ENCODE measurements around the gene SOCS1.

The SOCS1 gene

DNA sequence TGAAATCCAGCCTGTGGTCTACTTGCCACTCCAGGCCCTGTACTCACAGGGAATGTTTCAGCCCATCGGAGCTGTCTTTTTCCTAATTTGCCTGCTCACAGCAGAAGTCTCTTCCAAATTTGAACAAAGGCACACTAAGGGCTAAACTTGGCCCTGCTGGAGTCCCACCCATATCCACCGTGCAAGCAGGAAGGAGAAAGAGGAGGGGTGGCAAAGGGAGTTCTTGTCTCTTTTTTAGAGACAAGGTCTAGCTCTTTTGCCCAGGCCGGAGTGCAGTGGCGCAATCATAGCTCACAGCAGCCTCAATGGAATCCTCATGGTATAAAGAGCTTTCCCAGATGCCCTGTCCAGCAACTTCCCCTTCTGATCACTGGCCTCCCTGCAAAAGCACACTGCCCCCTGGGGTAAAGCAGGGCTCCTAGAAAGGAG lies 27.8 kb upstream of the SOCS1 start:
- DNase-seq, result no peak

DNA sequence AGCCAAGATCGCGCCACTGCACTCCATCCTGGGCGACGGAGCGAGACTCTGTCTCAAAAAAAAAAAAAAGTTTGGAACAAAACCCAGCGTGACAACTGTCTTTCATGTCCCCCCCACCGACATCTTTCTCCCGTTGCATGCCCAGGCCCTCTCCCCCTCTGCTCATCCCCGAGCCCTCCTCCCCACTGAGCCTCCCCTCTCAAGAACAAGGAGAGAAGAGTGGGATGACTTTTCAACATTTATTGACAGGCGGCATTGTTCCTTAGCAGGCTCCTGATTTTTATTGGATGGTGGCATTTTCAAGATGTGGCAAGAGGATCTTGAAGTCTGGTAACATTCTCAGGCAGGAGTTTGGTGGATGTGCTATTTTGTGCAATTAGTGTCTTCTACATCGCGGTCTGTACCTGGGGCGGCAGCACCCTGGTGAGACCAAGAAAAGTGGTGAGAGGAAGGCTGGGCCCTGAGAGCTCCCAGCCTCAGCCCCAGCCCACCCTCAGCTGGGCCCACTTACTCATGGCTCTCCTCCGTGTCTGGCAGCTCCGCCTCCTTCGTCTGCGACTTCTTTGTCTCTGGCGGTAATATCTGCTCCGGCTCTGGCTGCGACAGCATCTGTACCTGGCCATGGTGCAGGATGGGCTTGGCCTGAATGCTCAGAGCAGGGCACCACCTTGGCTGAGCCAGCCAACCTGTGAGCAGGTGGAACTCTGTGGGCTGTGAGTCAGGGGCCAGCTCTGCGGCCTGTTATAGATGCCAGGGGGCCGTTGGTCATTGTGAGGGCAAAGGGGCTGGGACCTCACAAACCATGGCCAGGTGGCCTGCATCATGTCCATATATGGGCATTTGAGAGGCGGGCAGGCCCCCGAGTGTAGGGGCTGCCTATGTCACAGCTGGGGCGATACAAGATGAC lies 24.9 kb upstream of the SOCS1 start, which contains the start of gene PRM1:
PRM1 (minus strand) TSS at position 715 of the 907 bp plus-strand sequence; CDS start at position 623, 92 bp downstream.
- no peak for DNase-seq

DNA sequence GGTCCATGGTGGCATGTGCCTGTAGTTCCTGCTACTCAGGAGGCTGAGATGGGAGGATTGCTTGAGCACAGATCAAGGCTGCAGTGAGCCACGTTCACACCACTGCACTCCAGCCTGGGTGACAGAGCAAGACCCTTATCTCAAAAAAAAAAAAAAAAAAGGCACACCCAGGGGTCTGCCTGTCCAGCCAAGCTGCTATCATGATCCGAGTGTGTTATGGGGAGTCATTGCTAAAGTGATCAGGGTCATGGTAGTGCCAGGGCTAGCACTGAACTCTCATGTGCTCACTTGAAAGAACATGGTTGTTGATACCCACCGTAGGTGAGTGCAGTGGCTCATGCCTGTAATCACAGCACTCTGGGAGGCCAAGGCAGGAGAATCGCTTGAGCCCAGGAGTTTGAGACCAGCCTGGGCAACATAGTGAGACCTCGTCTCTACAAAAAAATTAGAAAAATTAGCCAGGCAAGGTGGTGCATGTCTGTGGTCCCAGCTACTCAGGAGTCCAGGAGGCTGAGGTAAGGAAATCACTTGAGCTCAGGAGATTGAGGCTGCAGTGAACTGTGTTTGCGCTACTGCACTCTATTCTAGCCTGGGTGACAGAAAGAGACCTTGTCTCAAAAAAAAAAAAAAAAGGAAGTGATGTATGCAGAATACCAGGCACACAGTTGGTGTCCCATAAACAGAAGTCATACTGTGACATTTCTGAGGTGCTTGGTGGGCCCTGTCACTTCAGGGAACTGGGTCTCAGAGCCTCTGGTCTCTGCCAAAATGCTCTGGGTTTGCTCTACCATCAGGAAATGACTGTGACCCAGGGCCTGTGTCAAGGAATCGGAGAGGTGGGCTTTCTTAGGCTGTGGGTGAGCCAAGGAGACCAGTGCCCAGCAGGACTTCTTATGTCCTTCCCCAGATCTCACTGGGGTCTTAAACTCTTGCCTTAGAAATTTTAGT lies 23.0 kb upstream of the SOCS1 start:
- no peak for DNase-seq

DNA sequence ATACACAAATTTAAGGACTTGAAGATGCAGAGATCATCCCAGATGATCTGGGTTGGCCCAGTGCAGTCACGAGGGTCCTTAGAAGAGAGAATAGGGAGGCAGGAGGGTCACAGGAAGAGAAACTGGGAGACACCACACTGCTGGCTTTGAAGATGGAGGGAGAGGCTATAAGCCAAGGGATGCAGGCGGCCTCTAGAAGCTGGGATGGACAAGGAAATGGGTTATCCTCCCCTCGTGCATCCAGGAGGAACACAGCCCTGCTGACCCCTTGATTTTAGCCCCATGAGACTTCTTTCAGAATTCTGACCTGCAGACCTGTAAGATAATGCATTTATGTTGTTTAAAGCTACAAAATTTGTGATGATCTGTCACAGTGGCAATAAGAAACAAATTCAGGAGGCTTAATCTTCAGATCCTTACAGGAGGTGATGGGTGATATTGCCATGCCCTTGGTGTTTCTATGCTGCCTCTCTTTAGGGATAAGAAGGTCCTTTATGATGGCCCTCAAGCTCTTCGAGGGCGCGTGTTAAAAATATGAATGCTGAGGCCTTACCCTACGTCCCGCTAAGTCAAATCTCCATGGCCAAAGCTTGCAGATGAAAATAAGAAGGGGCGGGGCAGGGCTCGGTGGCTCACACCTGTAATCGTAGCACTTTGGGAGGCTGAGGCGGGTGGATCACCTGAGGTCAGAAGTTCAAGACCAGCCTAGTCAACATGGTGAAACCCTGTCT lies 21.8 kb upstream of the SOCS1 start:
- DNase-seq, result no peak

DNA sequence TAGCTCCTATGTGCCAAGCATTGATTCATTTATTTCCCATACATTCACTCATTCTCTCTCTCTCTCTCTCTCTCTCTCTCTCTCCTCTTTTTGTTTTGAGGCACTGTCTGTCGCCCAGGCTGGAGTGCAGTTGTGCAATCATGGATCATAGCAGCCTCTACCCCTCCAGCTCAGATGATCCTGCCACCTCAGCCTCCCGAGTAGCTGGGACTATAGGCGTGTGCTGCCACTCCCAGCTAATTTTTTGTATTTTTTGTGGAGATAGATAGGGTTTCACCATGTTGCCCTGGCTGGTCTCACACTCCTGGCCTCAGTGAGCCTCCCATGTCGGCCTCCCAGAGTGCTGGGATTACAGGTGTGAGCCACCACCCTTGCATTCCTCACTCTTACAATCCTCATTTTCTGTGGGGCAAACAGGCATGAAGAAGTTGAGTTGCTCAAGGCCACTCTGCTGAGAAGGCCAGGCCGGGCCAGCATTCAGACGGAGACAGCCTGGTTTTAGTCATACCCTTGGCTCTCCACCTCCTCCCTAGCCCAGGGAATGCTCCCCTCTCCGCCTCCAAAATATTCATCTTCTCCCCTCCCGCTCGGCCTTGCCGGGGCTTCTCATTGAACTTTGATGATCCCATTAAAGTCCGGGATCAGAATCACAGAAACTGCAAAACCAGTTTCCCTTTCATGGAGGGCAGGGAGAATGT lies 21.0 kb upstream of the SOCS1 start:
- no peak for DNase-seq

- no peak for DNase-seq
These were observed 20.3 kb upstream of the SOCS1 start, which contains the start of gene PRM2 for GRCh38 chr16:11276143-11276895. PRM2 (minus strand) TSS chr16:11276480; CDS start chr16:11276370, 110 bp downstream.

- no peak for DNase-seq
These were observed 19.0 kb upstream of the SOCS1 start for GRCh38 chr16:11274964-11275363.

GRCh38 chr16:11273721-11274324 lies 17.8 kb upstream of the SOCS1 start:
- no peak for DNase-seq

GRCh38 chr16:11272921-11273720 lies 17.1 kb upstream of the SOCS1 start, which contains the start of gene PRM3:
PRM3 (minus strand) TSS chr16:11273629; CDS start chr16:11273595, 34 bp downstream.
- DNase-seq, result no peak

- no peak for DNase-seq
These were observed 16.5 kb upstream of the SOCS1 start for GRCh38 chr16:11272484-11272883.

DNA sequence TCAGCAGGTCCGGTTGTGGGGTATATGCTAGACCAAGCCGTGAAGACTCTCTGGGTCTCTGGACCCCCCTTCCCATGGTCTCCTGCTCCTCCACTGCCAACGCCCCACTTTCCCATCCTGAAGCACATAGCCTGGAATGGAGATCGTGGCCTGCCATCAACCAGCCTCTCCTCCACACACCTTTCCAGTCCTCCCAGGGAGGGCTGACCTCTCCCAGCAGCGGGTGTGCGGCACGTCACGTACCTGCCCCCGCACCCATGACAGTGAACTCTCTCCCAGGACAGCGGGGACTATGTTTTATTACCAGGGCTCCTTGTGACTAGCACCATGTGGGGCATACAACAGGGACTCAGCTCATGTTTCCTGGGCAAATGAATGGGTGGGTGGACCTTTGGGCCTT lies 15.6 kb upstream of the SOCS1 start:
- DNase-seq, result no peak

DNA sequence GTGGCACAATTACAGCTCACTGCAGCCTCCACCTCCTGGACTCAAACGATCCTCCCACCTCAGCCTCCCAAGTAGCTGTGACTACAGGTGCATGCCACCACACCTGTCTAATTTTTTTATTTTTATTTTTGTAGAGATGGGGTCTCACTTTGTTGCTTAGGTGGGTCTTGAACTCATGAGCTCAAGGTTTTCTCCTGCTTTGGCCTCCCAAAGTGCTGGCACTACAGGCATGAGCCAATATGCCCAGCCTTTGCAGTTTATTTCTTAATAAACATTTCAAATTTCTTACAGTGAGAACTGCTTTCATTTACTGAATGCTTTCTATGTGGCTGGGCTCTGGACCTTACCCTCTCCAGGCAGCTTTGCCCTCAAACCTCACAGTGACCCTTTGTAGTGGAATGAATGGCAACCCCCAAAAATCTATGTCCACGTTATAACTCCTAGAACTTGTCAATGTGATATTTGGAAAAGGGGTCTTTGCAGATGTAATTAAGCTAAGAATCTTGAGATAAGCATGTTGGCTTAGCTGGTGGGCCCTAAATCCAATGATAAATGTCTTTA lies 14.7 kb upstream of the SOCS1 start:
- DNase-seq, result no peak

- DNase-seq, result no peak
These were observed 12.9 kb upstream of the SOCS1 start, which contains the start of gene TNP2 for GRCh38 chr16:11268921-11269375. TNP2 (minus strand) TSS chr16:11269325; CDS start chr16:11269262, 63 bp downstream.

DNA sequence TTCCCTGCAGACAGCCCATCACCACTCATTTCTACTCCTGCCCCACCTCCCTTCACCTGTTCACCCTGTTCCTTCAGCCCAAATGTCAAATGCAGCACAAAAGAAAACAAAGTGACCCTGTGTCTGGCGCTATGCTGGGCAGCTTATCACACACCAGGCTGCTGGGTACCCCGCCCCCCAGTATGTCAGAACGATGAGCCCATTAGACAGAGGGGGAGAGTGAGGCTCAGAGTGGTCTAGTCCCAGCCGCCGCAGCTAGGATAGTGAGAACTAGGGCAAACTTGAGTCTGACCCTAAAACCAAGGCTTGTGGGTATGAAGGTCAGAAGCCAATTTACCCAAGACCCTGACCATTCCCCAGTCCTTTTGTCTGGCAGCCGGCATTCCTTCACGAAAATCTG lies 9.1 kb upstream of the SOCS1 start:
- DNase-seq, result no peak

- DNase-seq, result no peak
These were observed 8.3 kb upstream of the SOCS1 start for GRCh38 chr16:11264155-11264832.

DNA sequence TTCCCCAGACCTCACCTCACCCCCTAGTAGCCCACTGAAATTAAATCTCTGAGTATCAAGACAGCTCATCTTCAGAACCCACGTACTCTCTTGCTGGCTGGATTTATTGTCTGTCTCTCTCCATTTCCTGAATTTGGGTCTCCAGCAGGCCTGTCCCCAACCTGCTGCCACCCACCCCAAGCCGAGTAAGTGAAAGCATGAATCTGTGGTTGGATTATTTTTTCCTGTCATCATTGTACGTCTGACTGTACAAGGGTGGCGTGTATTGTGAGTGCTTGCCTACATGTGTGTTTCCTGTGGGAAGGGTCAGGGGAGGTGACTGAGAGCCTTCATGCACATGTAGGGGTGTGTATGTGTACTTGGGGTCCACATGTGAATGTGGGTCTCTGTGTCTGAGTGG lies 7.7 kb upstream of the SOCS1 start:
- peak; percentile 70 for DNase-seq

GRCh38 chr16:11262915-11263314 lies 6.9 kb upstream of the SOCS1 start:
- DNase-seq, result no peak

DNA sequence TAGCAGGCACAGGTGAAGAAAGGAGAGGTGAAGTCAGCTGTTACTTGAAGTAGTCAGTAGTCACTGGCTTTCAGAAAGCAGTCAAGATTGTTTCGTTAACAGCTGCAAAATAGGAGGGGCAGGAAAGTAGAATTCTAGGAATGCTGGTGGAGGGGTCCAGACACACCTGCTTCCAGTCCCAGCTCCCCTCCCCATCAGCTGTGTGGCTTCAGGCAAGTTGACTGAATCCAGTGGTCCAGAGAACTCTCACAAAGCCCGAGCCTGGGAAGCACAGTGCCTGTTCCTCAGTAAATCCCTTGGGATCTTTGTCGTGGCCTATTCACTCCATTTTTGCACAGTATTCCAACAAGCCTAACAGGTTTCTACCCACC lies 4.6 kb upstream of the SOCS1 start:
- DNase-seq, result no peak
